Amniotic epithelial cell (primary cell): Measurements from ENCODE around the gene TEAD1.
"Not testable (repeated sequence)": the region's sequence is repeated elsewhere in the genome, so short reads cannot be mapped to it uniquely, and the experiment has no call there.

Source experiments
- DNase-seq: peaks from one replicate; pipeline ENCODE4 v3.0.0-alpha.2; 2010; ENCODE audit warnings: low read depth

The TEAD1 gene

GRCh38 chr11:12864316-12865156, 190.3 kb downstream of the TEAD1 start:
- peak; percentile 93 for DNase-seq

GRCh38 chr11:12865863-12866595, 191.8 kb downstream of the TEAD1 start:
- DNase-seq: no peak

GRCh38 chr11:12867531-12867930, 193.3 kb downstream of the TEAD1 start:
- DNase-seq: no peak

DNA sequence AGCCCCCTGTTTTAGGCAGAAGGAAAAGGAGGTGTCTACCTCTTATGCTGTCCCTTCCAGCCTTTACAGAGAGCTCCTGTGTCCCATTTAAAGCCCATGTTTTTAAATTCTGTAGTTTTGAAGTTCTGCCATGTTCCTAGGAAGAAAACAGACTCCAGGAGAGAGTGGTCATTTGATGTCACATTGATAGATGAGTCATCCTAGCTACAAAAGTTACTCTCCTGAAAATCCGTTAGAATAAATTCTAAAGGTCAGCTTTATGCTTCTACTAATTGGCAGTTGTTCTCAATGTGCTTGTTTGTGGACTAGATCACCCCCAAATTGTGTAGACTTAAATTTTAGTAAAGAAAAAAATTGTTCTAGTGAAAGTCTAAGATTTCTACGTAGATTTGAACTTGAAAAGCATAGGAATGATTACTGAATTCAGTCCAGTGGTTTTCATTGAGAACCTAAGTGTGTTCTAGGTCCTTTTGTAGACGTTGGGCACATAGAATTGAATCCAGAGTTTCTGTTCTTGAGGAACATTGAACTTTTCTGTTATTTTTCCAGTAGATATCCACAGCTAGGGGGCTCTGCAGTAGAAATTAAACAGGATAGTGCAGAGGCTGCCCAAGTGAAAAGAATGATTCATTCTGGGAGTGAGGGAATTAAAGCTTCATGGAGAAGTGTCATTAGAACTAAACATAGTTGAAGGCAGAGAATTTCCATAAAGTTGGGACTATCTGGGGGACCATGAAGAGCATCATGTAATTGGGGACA, 194.3 kb downstream of the TEAD1 start:
- peak; percentile 62 for DNase-seq

- no peak for DNase-seq
Observed at GRCh38 chr11:12871241-12871640, 197.0 kb downstream of the TEAD1 start.

- peak; percentile 74 for DNase-seq
Observed at GRCh38 chr11:12871788-12872321, 197.6 kb downstream of the TEAD1 start.

DNA sequence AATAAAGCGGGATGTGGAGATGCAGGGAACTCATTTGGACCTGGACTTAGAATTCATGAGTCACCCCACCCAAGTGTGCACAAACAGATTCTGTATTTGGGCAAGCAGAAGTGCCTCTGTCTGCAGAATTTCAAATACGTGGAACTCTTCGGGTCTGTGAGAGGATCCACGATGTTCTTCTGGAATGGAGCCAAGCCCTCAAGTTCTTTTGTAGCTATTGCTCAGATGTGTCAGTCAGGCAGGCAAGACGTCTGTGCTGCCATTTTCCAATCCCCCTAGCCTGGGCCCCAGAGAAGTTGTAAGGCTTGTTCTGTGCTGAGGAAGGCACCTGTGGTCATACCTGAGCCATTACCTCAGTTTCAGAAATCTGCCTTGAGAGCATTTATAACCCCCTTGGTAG, 202.1 kb downstream of the TEAD1 start:
- DNase-seq: peak; percentile 61

DNA sequence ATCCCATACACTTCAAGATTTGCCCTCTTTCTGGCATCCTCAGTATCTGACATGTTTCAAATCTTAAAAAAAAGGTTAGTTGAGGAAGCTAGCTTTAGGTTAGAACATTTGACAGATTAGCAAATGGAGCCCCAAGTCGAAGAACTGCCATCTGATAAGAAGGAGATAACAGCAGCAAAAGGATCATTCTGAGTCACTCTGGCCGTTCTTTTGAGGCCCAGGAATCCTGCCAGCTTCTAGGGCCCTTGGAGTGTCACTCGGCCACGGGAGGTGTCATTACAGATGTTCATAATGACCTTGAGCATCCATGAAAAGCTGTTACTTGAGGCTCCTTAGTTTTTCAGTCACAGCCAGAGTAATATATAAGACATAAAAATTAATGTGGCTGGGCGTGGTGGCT, 202.8 kb downstream of the TEAD1 start:
- DNase-seq: peak; percentile 40

- not testable (repeated sequence) for DNase-seq
Observed at GRCh38 chr11:12877508-12877907, 203.3 kb downstream of the TEAD1 start.

- DNase-seq: no peak
Observed at GRCh38 chr11:12880327-12880726, 206.1 kb downstream of the TEAD1 start.

GRCh38 chr11:12882670-12883069, 208.4 kb downstream of the TEAD1 start:
- DNase-seq: no peak

DNA sequence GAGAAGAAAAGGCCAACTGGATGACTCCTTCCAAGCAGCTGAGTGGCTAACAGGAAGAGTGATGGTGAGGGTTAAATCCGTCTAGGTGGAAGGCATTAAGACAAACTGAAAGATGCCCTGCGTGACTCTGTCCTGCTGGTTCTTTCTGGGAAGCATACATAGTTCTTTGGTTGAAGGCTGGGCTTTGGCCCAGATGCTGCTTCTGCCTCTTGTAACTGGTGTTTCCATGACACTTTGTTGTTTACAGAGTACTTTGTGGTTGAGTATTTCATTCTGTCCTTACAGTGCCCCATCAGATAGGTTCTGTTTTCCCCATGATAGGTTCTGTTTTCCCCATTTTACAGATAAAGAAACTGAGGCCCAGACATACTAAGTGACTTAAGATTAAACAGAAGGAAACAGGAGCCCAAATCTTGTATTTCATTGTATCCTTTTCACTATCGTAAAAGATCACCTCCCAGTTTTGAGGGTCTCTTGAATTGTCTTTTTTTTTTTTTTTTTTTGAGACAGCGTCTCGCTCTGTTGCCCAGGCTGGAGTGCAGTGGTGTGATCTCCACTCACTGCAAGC, 210.6 kb downstream of the TEAD1 start:
- peak; percentile 88 for DNase-seq

DNA sequence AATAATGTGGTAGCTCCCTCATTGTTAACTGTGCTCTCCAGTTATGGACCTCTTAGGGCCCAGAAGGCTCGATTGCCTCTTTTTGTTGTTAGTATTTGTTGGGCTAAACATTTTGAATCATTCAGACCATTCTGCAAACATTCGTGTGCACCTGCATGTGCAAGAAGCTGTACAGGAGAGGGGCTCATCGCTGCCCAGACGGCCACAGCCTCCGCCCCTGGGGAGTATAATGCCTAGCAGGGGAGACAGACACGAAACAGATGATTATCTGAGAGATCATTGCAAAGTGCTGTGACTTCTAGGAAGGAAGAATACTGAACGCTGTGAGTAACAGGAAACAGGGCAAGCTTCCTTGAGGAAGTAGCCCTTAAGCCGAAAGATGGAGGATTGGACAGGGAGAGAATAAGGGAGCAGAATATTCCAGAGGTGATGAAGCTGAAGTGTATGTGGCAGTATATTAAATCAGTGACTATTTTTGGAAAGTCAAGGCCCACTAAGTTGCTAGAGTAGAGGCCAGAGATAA, 211.6 kb downstream of the TEAD1 start:
- DNase-seq: no peak

DNA sequence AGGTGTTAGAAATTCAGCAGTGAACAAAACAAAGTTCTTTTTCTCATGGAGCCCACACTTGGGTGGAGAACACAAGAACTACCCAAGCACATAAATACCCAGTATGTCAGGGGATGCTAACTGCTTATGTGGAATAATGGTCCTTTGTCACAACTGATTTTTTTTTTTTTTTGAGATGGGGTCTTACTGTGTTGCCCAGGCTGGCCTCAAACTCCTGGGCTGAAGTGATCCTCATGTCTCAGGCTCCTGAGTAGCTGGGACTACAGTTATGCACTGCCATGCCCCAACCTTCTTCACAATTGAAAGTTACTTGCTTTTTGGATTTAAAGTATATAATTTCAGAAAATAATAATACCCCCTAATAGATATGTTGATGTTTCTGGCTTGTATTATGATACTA, 212.3 kb downstream of the TEAD1 start:
- no peak for DNase-seq

GRCh38 chr11:12888525-12889158, 214.4 kb downstream of the TEAD1 start:
- peak; percentile 93 for DNase-seq

- peak; percentile 95 for DNase-seq
Observed at GRCh38 chr11:12889243-12889642, 215.0 kb downstream of the TEAD1 start.

DNA sequence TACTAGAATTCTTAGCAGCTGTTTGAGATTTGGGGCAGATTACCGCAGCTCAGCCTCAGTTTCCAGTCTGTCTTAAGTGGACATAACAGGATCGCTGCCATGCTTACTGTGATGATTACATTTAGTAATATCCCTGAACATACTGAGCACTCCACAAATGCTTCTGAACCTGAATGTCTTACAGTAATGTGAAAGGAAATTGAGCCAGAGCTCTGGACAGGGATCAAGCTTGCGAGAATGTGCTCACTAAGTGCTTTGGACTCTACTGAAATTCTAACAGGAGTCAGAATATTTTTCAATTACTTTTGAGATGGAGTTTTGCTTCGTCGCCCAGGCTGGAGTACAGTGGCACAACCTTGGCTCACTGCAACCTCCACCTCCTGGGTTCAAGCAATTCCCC, 216.3 kb downstream of the TEAD1 start:
- DNase-seq: peak; percentile 47

GRCh38 chr11:12893787-12894672, 219.8 kb downstream of the TEAD1 start:
- peak; percentile 78 for DNase-seq

- DNase-seq: no peak
Observed at GRCh38 chr11:12897390-12897789, 223.2 kb downstream of the TEAD1 start.

DNA sequence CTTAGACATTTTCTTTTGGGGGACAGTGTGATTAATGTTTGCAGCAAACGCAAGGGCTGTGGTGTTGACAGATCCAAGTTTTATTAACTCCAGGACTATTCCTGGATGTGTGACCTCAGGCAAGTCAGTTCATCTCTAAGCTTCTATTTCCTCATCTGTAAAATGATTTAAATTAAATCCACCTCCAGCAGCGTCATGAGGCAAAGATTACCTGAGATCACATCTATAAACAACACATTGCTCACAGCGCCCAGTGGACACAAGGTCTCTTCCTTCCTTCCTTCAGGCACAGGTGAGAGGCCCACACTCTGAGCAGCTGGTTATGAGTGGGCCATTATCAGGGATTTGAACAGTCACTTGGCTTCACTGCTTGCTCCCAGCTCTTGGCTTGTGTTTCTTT, 223.6 kb downstream of the TEAD1 start:
- DNase-seq: peak; percentile 51
